ENCODE data around the gene SIX2.

Gene SIX2

GRCh38 chr2:45052388-45052928, 43.2 kb upstream of the SIX2 start:
- no peaks in the 10 kb centered on the region for H3K27me3 ChIP-seq (ENCODE audit: insufficient read depth, low read length, poor library complexity, severe bottlenecking)
- no peak overlapping the region for H3K4me3 ChIP-seq (ENCODE audit: low read length, poor library complexity, severe bottlenecking)
- H3K9me2 ChIP-seq (replicated peaks; ENCODE audit: low read depth, low read length) = no peaks in the 10 kb centered on the region
- TF ChIP-seq CTCF (conservative IDR thresholded peaks at IDR 0.05; ENCODE audit: low read length) (no peak), EZH2phosphoT487 (IDR thresholded peaks at IDR 0.05; ENCODE audit: borderline replicate concordance) (no peak)
- no peaks in the 10 kb centered on the region for H3K79me2 ChIP-seq (ENCODE audit: insufficient read depth, low read length)
- no peak overlapping the region for H3K4me2 ChIP-seq (ENCODE audit: low read depth, low read length, poor library complexity, severe bottlenecking)
- no peaks in the 10 kb centered on the region for H3K9me3 ChIP-seq (ENCODE audit: insufficient read depth, low read depth, low read length)
- no peak overlapping the region for H2AFZ ChIP-seq (ENCODE audit: low read length)
- H3F3A ChIP-seq (ENCODE audit: low read depth) = no peaks in the 10 kb centered on the region
- no peaks in the 10 kb centered on the region for H4K20me1 ChIP-seq (ENCODE audit: insufficient read depth, low read length, poor library complexity, severe bottlenecking)
- peaks cover 2% of the 10 kb centered on the region for H3K4me1 ChIP-seq (ENCODE audit: insufficient read depth, low read length, poor library complexity, severe bottlenecking)
- H3K36me3 ChIP-seq (ENCODE audit: insufficient read depth, low read length) = no peaks in the 10 kb centered on the region
- H3K9ac ChIP-seq (ENCODE audit: low read depth, low read length, poor library complexity, severe bottlenecking) = no peak overlapping the region

- Histone ChIP-seq H2AFZ (ENCODE audit: low read length) (no peak overlapping the region), H3K36me3 (ENCODE audit: insufficient read depth, low read length) (no peaks in the 10 kb centered on the region), H3K9me2 (replicated peaks; ENCODE audit: low read depth, low read length) (no peaks in the 10 kb centered on the region), H3K4me2 (ENCODE audit: low read depth, low read length, poor library complexity, severe bottlenecking) (no peak overlapping the region), H3K9me3 (ENCODE audit: insufficient read depth, low read depth, low read length) (no peaks in the 10 kb centered on the region), H3K4me3 (ENCODE audit: low read length, poor library complexity, severe bottlenecking) (no peak overlapping the region), H3F3A (ENCODE audit: low read depth) (no peaks in the 10 kb centered on the region), H4K20me1 (ENCODE audit: insufficient read depth, low read length, poor library complexity, severe bottlenecking) (no peaks in the 10 kb centered on the region), H3K27me3 (ENCODE audit: insufficient read depth, low read length, poor library complexity, severe bottlenecking) (no peaks in the 10 kb centered on the region), H3K79me2 (ENCODE audit: insufficient read depth, low read length) (no peaks in the 10 kb centered on the region), H3K4me1 (ENCODE audit: insufficient read depth, low read length, poor library complexity, severe bottlenecking) (peaks cover 7% of the 10 kb centered on the region), H3K9ac (ENCODE audit: low read depth, low read length, poor library complexity, severe bottlenecking) (no peak overlapping the region)
- TF ChIP-seq EZH2phosphoT487 (IDR thresholded peaks at IDR 0.05; ENCODE audit: borderline replicate concordance) (no peak), CTCF (conservative IDR thresholded peaks at IDR 0.05; ENCODE audit: low read length) (no peak)
These were observed 40.5 kb upstream of the SIX2 start for GRCh38 chr2:45049569-45050336.

- no peaks in the 10 kb centered on the region for H3K9me2 ChIP-seq (replicated peaks; ENCODE audit: low read depth, low read length)
- H3K27me3 ChIP-seq (ENCODE audit: insufficient read depth, low read length, poor library complexity, severe bottlenecking) = no peaks in the 10 kb centered on the region
- H3K9ac ChIP-seq (ENCODE audit: low read depth, low read length, poor library complexity, severe bottlenecking) = no peak overlapping the region
- H3K9me3 ChIP-seq (ENCODE audit: insufficient read depth, low read depth, low read length) = no peaks in the 10 kb centered on the region
- no peaks in the 10 kb centered on the region for H3K79me2 ChIP-seq (ENCODE audit: insufficient read depth, low read length)
- H3F3A ChIP-seq (ENCODE audit: low read depth) = no peaks in the 10 kb centered on the region
- H3K4me2 ChIP-seq (ENCODE audit: low read depth, low read length, poor library complexity, severe bottlenecking) = no peak overlapping the region
- no peak overlapping the region for H3K4me3 ChIP-seq (ENCODE audit: low read length, poor library complexity, severe bottlenecking)
- H2AFZ ChIP-seq (ENCODE audit: low read length) = no peak overlapping the region
- no peaks in the 10 kb centered on the region for H3K36me3 ChIP-seq (ENCODE audit: insufficient read depth, low read length)
- H4K20me1 ChIP-seq (ENCODE audit: insufficient read depth, low read length, poor library complexity, severe bottlenecking) = no peaks in the 10 kb centered on the region
- peaks cover 7% of the 10 kb centered on the region for H3K4me1 ChIP-seq (ENCODE audit: insufficient read depth, low read length, poor library complexity, severe bottlenecking)
- TF ChIP-seq EZH2phosphoT487 (IDR thresholded peaks at IDR 0.05; ENCODE audit: borderline replicate concordance) (no peak), CTCF (conservative IDR thresholded peaks at IDR 0.05; ENCODE audit: low read length) (no peak)
These were observed 38.0 kb upstream of the SIX2 start for GRCh38 chr2:45047301-45047700.
